ENCODE data around the gene HERC2.

DNA sequence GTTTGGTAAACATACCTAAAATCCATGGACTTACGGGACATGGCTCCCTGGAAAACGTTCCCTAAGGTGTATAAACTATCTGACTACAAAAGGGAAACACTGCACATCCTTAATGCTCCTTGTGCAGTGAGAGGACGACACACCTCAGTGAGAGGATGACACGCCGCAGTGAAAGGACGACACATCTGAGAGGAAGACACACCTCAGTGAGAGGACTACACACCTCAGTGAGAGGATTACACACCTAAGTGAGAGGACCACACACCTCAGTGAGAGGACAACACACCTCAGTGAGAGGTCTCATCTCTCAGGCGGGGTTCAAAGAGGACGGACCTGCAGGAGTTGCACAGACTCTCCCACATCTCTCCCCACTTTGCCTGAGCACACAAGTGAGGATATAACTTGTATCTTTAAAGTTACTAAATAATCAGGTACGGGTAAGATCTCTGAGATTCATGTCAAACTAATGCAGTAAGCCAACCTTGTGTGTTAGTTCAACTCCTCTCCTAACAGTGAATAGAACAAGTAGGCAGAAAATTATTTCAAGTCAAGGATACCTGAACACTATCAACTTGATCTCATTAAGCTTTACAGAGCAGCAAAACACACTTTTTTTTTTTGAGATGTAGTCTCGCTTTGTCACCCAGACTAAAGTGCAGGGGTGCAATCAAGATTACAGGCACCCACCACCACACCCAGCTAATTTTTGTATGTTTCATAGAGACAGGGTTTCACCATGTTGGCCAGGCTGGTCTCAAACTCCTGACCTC, 32.1 kb downstream of the HERC2 start:
- TF ChIP-seq, protein P1, sequence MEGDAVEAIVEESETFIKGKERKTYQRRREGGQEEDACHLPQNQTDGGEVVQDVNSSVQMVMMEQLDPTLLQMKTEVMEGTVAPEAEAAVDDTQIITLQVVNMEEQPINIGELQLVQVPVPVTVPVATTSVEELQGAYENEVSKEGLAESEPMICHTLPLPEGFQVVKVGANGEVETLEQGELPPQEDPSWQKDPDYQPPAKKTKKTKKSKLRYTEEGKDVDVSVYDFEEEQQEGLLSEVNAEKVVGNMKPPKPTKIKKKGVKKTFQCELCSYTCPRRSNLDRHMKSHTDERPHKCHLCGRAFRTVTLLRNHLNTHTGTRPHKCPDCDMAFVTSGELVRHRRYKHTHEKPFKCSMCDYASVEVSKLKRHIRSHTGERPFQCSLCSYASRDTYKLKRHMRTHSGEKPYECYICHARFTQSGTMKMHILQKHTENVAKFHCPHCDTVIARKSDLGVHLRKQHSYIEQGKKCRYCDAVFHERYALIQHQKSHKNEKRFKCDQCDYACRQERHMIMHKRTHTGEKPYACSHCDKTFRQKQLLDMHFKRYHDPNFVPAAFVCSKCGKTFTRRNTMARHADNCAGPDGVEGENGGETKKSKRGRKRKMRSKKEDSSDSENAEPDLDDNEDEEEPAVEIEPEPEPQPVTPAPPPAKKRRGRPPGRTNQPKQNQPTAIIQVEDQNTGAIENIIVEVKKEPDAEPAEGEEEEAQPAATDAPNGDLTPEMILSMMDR (IDR thresholded peaks at IDR 0.05) = no peak
- TF ChIP-seq EP300 (IDR thresholded peaks at IDR 0.05) (no peak), POLR2A (IDR thresholded peaks at IDR 0.05) (no peak)

Data from ovary (tissue), 3 donors.